IMR-90 (cell line): ENCODE data around the gene BOD1. TPM values are rescaled to one million over a fixed set of nuclear protein-coding genes. Genes with fewer than 3 reads are reported as not detected.

Experiments
- ATAC-seq: fragments of 200-7000 bp; cut with Tn5 transposase; 2 replicates; pipeline ENCODE4 v1.9.1; 2020; ENCODE audit warnings: low read depth, mild to moderate bottlenecking, moderate library complexity
- BruUV-seq: library from RNA; stranded (reverse); fragments of 400-500 nt; replicated peaks from 2 replicates; lab custom pipeline; 2021; lab: Mats Ljungman, UMichigan
- CTCF ChIA-PET: fragments of 300-600 bp; formaldehyde crosslinking; extraction: SDS; loops from one replicate; lab custom pipeline; 2021; ENCODE audit warnings: antibody characterized with exemption; lab: Yijun Ruan, JAX
- POLR2A ChIA-PET: fragments of 300-600 bp; sonication (Branson Sonifier 250); formaldehyde crosslinking; loops from one replicate; lab custom pipeline; 2022; ENCODE audit warnings: antibody characterized with exemption; ENCODE audit not compliant: unreplicated experiment; lab: Charles Lee
- DNase-seq: peaks from one replicate; pipeline ENCODE4 v3.0.0; 2013
- H2AFZ ChIP-seq: replicated peaks from 2 replicates; pipeline ENCODE3; 2013; ENCODE audit warnings: low read length, mild to moderate bottlenecking; ENCODE audit not compliant: poor library complexity
- H2AK5ac ChIP-seq: 2 replicates; pipeline ENCODE4 v1.6.1; 2013; ENCODE audit warnings: low read depth, low read length, inconsistent platforms
- H2AK9ac ChIP-seq: replicated peaks from 2 replicates; pipeline ENCODE3; 2013; ENCODE audit warnings: mild to moderate bottlenecking, low read depth, low read length, moderate library complexity; ENCODE audit not compliant: poor library complexity
- H2BK120ac ChIP-seq: 2 replicates; pipeline ENCODE4 v1.6.1; 2013; ENCODE audit warnings: low read depth, low read length, inconsistent platforms
- H2BK15ac ChIP-seq: 3 replicates; pipeline ENCODE4 v1.6.1; 2013; ENCODE audit warnings: low read depth, low read length, inconsistent platforms
- H2BK20ac ChIP-seq: 2 replicates; pipeline ENCODE4 v1.6.1; 2013; ENCODE audit warnings: low read depth, mild to moderate bottlenecking, inconsistent platforms, low read length, moderate library complexity
- H2BK5ac ChIP-seq: 2 replicates; pipeline ENCODE4 v1.6.1; 2013; ENCODE audit warnings: mild to moderate bottlenecking, low read depth, low read length, inconsistent platforms; ENCODE audit not compliant: poor library complexity, severe bottlenecking
- H3K14ac ChIP-seq: replicated peaks from 2 replicates; pipeline ENCODE4 v1.6.1; 2013; ENCODE audit warnings: low read depth, low read length, inconsistent platforms
- H3K18ac ChIP-seq: 2 replicates; pipeline ENCODE4 v1.6.1; 2013; ENCODE audit warnings: low read depth, low read length, control low read depth
- H3K23ac ChIP-seq: 2 replicates; pipeline ENCODE4 v1.6.1; 2013; ENCODE audit warnings: low read depth, low read length, inconsistent platforms
- H3K27ac ChIP-seq: 2 replicates; pipeline ENCODE4 v1.5.1; 2013; ENCODE audit warnings: mild to moderate bottlenecking, control low read depth, low read length; ENCODE audit not compliant: insufficient read depth
- H3K27me3 ChIP-seq: 2 replicates; pipeline ENCODE4 v1.6.1; 2013; ENCODE audit warnings: low read length; ENCODE audit not compliant: control insufficient read depth, insufficient read depth
- H3K36me3 ChIP-seq: 2 replicates; pipeline ENCODE4 v1.6.1; 2013; ENCODE audit warnings: low read length, mixed read lengths; ENCODE audit not compliant: control insufficient read depth, insufficient read depth
- H3K4ac ChIP-seq: 2 replicates; pipeline ENCODE4 v1.6.1; 2013; ENCODE audit warnings: low read depth, low read length, inconsistent platforms
- H3K4me1 ChIP-seq: 2 replicates; pipeline ENCODE4 v1.6.1; 2013; ENCODE audit warnings: low read length, mixed read lengths; ENCODE audit not compliant: control insufficient read depth, insufficient read depth
- H3K4me2 ChIP-seq: 2 replicates; pipeline ENCODE4 v1.6.1; 2013; ENCODE audit warnings: low read depth, mild to moderate bottlenecking, control low read depth, low read length, moderate library complexity
- H3K4me3 ChIP-seq: 2 replicates; pipeline ENCODE4 v1.5.1; 2013; ENCODE audit warnings: low read depth, mild to moderate bottlenecking, control low read depth, low read length, moderate library complexity; ENCODE audit not compliant: insufficient read depth
- H3K56ac ChIP-seq: 2 replicates; pipeline ENCODE4 v1.6.1; 2013; ENCODE audit warnings: low read length, inconsistent platforms; ENCODE audit not compliant: insufficient read depth; ENCODE audit errors: extremely low read depth
- H3K79me1 ChIP-seq, 2 experiments: 2 replicates each; pipeline ENCODE4 v1.6.1; 2013; ENCODE audit warnings: low read length in 2 of 2, inconsistent platforms in 1 of 2, low read depth in 1 of 2
- H3K9ac ChIP-seq: 2 replicates; pipeline ENCODE4 v1.6.1; 2013; ENCODE audit warnings: low read depth, low read length, control low read depth
- H3K9me1 ChIP-seq: 2 replicates; pipeline ENCODE4 v1.6.1; 2013; ENCODE audit warnings: low read length, inconsistent platforms; ENCODE audit not compliant: insufficient read depth
- H3K9me3 ChIP-seq: 2 replicates; pipeline ENCODE4 v1.6.1; 2013; ENCODE audit warnings: low read length; ENCODE audit not compliant: control insufficient read depth, insufficient read depth
- H4K20me1 ChIP-seq: 2 replicates; pipeline ENCODE4 v1.6.1; 2013; ENCODE audit warnings: low read length, inconsistent platforms; ENCODE audit not compliant: insufficient read depth
- H4K5ac ChIP-seq: 2 replicates; pipeline ENCODE4 v1.6.1; 2013; ENCODE audit warnings: mild to moderate bottlenecking, low read depth, low read length, control low read depth
- H4K8ac ChIP-seq, 2 experiments: 2 replicates each; pipeline ENCODE4 v1.6.1; 2013; ENCODE audit warnings: low read depth in 2 of 2, low read length in 2 of 2, control low read depth in 1 of 2, inconsistent platforms in 1 of 2
- H4K91ac ChIP-seq: 2 replicates; pipeline ENCODE4 v1.6.1; 2013; ENCODE audit warnings: low read depth, low read length, inconsistent platforms; ENCODE audit not compliant: insufficient read depth
- BHLHE40 ChIP-seq: fragments of 150-350 bp; IDR thresholded peaks from 2 replicates; pipeline ENCODE4 v1.6.1; 2016; ENCODE audit warnings: mild to moderate bottlenecking, low read depth, low read length
- CEBPB ChIP-seq: IDR thresholded peaks from 2 replicates; pipeline ENCODE4 v1.6.1; 2012; ENCODE audit warnings: low read depth, low read length, improper control_type of control experiment
- CHD1 ChIP-seq: IDR thresholded peaks from 2 replicates; pipeline ENCODE4 v1.6.1; 2012; ENCODE audit warnings: low read depth, low read length, improper control_type of control experiment
- ELK1 ChIP-seq: fragments of 150-350 bp; IDR thresholded peaks from 2 replicates; pipeline ENCODE4 v1.6.1; 2016; ENCODE audit warnings: low read depth, mild to moderate bottlenecking, low read length, moderate library complexity, borderline replicate concordance
- MAFK ChIP-seq: IDR thresholded peaks from 2 replicates; pipeline ENCODE4 v1.6.1; 2012; ENCODE audit warnings: low read depth, low read length, improper control_type of control experiment
- MAZ ChIP-seq: IDR thresholded peaks from 2 replicates; pipeline ENCODE4 v1.6.1; 2012; ENCODE audit warnings: low read depth, mild to moderate bottlenecking, low read length, improper control_type of control experiment, moderate library complexity, borderline replicate concordance
- MXI1 ChIP-seq: IDR thresholded peaks from 2 replicates; pipeline ENCODE4 v1.6.1; 2012; ENCODE audit warnings: low read depth, mild to moderate bottlenecking, low read length, moderate library complexity, borderline replicate concordance
- NFE2L2 ChIP-seq: fragments of 150-350 bp; IDR thresholded peaks from 2 replicates; pipeline ENCODE4 v1.6.1; 2016; ENCODE audit warnings: low read depth, mild to moderate bottlenecking, low read length
- POLR2A ChIP-seq: IDR thresholded peaks from 2 replicates; pipeline ENCODE4 v1.6.1; 2012; ENCODE audit warnings: mild to moderate bottlenecking, low read depth, low read length
- RAD21 ChIP-seq: IDR thresholded peaks from 2 replicates; pipeline ENCODE4 v1.6.1; 2012; ENCODE audit warnings: low read length, improper control_type of control experiment
- RCOR1 ChIP-seq: IDR thresholded peaks from 2 replicates; pipeline ENCODE4 v1.6.1; 2012; ENCODE audit warnings: mild to moderate bottlenecking, low read length, improper control_type of control experiment; ENCODE audit not compliant: insufficient replicate concordance
- RFX5 ChIP-seq: IDR thresholded peaks from 2 replicates; pipeline ENCODE4 v1.8.0; 2012; ENCODE audit warnings: low read depth, mild to moderate bottlenecking, low read length, moderate library complexity
- WGBS, 2 experiments: methylation state at CpG; one replicate each; pipeline versions ENCODE4 v1.1.5 to v1.1.7; 2013; ENCODE audit warnings: missing lambda C conversion rate in 2 of 2; ENCODE audit not compliant: insufficient read length in 1 of 2; ENCODE audit errors: extremely low coverage in 2 of 2; 5-methylcytosine and 5-hydroxymethylcytosine counted together
- dilution Hi-C: fragments of 300-500 bp; cut with HindIII; formaldehyde crosslinking; loops from one replicate; pipeline ENCODE4 v1.14.3; 2018; ENCODE audit warnings: low sequenced_read_pairs; ENCODE audit not compliant: unreplicated experiment
- in situ Hi-C: fragments of 300-500 bp; cut with MboI; formaldehyde crosslinking; loops from 3 replicates; pipeline ENCODE4 v1.14.3; 2019; ENCODE audit warnings: low sequenced_read_pairs, inconsistent platforms, mixed read lengths
- intact Hi-C: fragments of 100-400 bp; cut with micrococcal nuclease; formaldehyde crosslinking; loops from 2 replicates; pipeline ENCODE4 v1.10.0; 2022
- polyA plus RNA-seq, 3 experiments: library from polyadenylated mRNA; depleted of rRNA; stranded (reverse); fragments of >200 nt; gene quantifications; 2 replicates each; pipeline ENCODE4 v1.2.3, GENCODE V29; 2012; ENCODE audit warnings: low replicate concordance in 1 of 3
- total RNA-seq: library from RNA; depleted of rRNA; stranded (reverse); fragments of >200 nt; gene quantifications from 2 replicates; pipeline ENCODE4 v1.2.3, GENCODE V29; 2012
- TF ChIP-seq, protein P1 (sequence below): fragments of 150-350 bp; IDR thresholded peaks from 2 replicates; pipeline ENCODE4 v1.6.1; 2017; ENCODE audit warnings: mild to moderate bottlenecking, antibody characterized with exemption, low read length, low read depth
- TF ChIP-seq, protein P2 (sequence below): conservative IDR thresholded peaks from 2 replicates; pipeline ENCODE4 v1.5.1; 2012; ENCODE audit warnings: mild to moderate bottlenecking, low read depth, low read length, improper control_type of control experiment

BOD1 gene
- total and polyA plus RNA-seq, 2 of the 4 experiments (the other 2 are of a cell fraction) = 57.9 to 71.7 TPM

DNA sequence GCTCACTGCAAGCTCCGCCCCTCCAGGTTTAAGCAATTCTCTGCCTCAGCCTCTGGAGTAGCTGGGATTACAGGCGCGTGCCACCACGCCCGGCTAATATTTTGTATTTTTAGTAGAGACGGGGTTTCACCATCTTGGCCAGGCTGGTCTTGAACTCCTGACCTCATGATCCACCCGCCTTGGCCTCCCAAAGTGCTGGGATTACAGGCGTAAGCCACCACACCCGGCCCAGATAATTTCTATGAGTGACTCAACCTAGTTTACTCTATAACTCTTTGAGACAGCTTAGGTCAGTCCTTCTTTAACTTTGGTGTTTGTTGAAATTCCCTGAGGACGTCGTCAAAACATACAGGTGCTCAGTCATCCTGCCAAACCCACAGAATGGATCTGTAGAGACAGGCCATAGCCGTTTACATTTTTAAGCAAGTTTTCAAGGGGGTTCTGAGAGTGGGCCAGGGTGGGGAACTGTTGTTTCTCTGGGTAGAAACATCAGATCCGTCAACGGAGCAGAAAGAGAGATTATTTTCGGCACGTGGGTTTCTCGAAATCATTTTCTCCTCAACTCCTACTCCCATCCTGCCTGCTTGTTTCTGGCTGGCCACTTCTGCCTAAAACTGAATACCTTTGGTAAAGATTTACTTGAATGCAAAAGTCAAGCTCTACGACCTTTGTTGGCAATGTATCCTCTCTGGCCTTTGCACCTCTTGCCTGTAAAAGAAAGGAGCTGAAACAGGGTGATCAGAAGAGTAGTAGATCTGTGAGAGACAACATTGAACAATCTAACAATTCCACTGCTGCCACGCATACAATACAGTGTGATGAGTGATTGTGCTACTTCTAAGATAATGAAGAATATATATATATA, 6.0 kb upstream of the BOD1 start:
- no peak overlapping the region for H3K27ac ChIP-seq
- no peak overlapping the region for H3K18ac ChIP-seq
- ChIA-PET POLR2A (no interaction called here), CTCF (interaction anchor here (0.6 kb wide), 1 partner anchor 14 kb away, joined by 4 read pairs; no protein-coding TSS in a partner anchor)
- no TSS peak for BruUV-seq
- no peak overlapping the region for H2BK5ac ChIP-seq
- H2AFZ ChIP-seq = no peak overlapping the region
- H2BK15ac ChIP-seq = no peak overlapping the region
- H3K27me3 ChIP-seq = peaks cover 14% of the 10 kb centered on the region
- 47% methylated on average over 3 of the region's 19 CpGs; no CpG with 5 or more reads in 1 of the 2 experiments for WGBS, 2 experiments
- TF ChIP-seq NFE2L2 = no peak
- no peak for TF ChIP-seq RFX5
- TF ChIP-seq, protein P1, sequence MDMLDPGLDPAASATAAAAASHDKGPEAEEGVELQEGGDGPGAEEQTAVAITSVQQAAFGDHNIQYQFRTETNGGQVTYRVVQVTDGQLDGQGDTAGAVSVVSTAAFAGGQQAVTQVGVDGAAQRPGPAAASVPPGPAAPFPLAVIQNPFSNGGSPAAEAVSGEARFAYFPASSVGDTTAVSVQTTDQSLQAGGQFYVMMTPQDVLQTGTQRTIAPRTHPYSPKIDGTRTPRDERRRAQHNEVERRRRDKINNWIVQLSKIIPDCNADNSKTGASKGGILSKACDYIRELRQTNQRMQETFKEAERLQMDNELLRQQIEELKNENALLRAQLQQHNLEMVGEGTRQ = no peak
- no peak for TF ChIP-seq ELK1
- TF ChIP-seq BHLHE40 = no peak
- TF ChIP-seq, protein P2, sequence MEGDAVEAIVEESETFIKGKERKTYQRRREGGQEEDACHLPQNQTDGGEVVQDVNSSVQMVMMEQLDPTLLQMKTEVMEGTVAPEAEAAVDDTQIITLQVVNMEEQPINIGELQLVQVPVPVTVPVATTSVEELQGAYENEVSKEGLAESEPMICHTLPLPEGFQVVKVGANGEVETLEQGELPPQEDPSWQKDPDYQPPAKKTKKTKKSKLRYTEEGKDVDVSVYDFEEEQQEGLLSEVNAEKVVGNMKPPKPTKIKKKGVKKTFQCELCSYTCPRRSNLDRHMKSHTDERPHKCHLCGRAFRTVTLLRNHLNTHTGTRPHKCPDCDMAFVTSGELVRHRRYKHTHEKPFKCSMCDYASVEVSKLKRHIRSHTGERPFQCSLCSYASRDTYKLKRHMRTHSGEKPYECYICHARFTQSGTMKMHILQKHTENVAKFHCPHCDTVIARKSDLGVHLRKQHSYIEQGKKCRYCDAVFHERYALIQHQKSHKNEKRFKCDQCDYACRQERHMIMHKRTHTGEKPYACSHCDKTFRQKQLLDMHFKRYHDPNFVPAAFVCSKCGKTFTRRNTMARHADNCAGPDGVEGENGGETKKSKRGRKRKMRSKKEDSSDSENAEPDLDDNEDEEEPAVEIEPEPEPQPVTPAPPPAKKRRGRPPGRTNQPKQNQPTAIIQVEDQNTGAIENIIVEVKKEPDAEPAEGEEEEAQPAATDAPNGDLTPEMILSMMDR = no peak
- no peak for TF ChIP-seq CHD1
- TF ChIP-seq MAZ = no peak
- TF ChIP-seq POLR2A = no peak
- no peak for TF ChIP-seq RAD21
- TF ChIP-seq MXI1 = no peak
- no peak for TF ChIP-seq MAFK
- TF ChIP-seq RCOR1 = no peak
- no peak for TF ChIP-seq CEBPB
- no peak overlapping the region for H3K4ac ChIP-seq
- H2AK5ac ChIP-seq = no peak overlapping the region
- no peak overlapping the region for H3K23ac ChIP-seq
- dilution Hi-C loops = no loop called here
- H3K4me3 ChIP-seq = no peak overlapping the region
- H3K9me1 ChIP-seq = no peaks in the 10 kb centered on the region
- H2AK9ac ChIP-seq = no peak overlapping the region
- H3K4me2 ChIP-seq = no peak overlapping the region
- no peak overlapping the region for H4K91ac ChIP-seq
- in situ Hi-C loops = loop anchor here (5.0 kb wide), 1 partner anchor 695 kb away; no protein-coding TSS in a partner anchor
- H3K14ac ChIP-seq = no peak overlapping the region
- intact Hi-C loops = no loop called here
- DNase-seq = no peak
- no peak overlapping the region for H4K8ac ChIP-seq
- no peak overlapping the region for H4K5ac ChIP-seq
- no peak overlapping the region for H3K56ac ChIP-seq
- H3K36me3 ChIP-seq = no peaks in the 10 kb centered on the region
- ATAC-seq = no peak
- H3K4me1 ChIP-seq = no peaks in the 10 kb centered on the region
- H2BK20ac ChIP-seq = no peak overlapping the region
- no peaks in the 10 kb centered on the region for H3K9me3 ChIP-seq
- no peaks in the 10 kb centered on the region for H3K79me1 ChIP-seq
- no peak overlapping the region for H2BK120ac ChIP-seq
- H4K20me1 ChIP-seq = no peaks in the 10 kb centered on the region
- H3K9ac ChIP-seq = no peak overlapping the region
